H1 (cell line): ENCODE measurements around the gene ASGR2. TPM values are rescaled to one million over a fixed set of nuclear protein-coding genes. Genes with fewer than 3 reads are reported as not detected.

Source experiments
- CTCF ChIA-PET: fragments of 300-600 bp; sonication (Branson Sonifier 250); formaldehyde crosslinking; loops from one replicate; lab custom pipeline; 2021; ENCODE audit not compliant: partially characterized antibody; lab: Charles Lee
- POLR2A ChIA-PET: fragments of 300-600 bp; sonication (Branson Sonifier 250); formaldehyde crosslinking; loops from one replicate; lab custom pipeline; 2021; ENCODE audit warnings: inconsistent platforms; ENCODE audit not compliant: partially characterized antibody; lab: Charles Lee
- DNase-seq, 2 experiments: peaks; one replicate each; pipeline versions ENCODE4 v3.0.0 to v3.0.0-alpha.2; 2010 to 2022; ENCODE audit warnings: low spot score in 2 of 2, low read depth in 1 of 2, mixed read lengths in 1 of 2
- FAIRE-seq: peaks from 2 replicates; lab custom pipeline; 2011; peaks lifted over from hg19 to GRCh38; lab: Jason Lieb, UNC
- H2AFZ ChIP-seq: 2 replicates; pipeline ENCODE4 v1.8.1; 2012; ENCODE audit warnings: low read length, inconsistent platforms
- H2AK5ac ChIP-seq: 2 replicates; pipeline ENCODE4 v1.6.1; 2013; ENCODE audit warnings: low read depth, low read length
- H2BK120ac ChIP-seq: replicated peaks from 2 replicates; pipeline ENCODE3; 2013; ENCODE audit warnings: low read depth, low read length, inconsistent platforms
- H2BK12ac ChIP-seq: 2 replicates; pipeline ENCODE4 v1.6.1; 2013; ENCODE audit warnings: low read depth, low read length
- H2BK15ac ChIP-seq: 2 replicates; pipeline ENCODE4 v1.6.1; 2013; ENCODE audit warnings: low read length
- H2BK20ac ChIP-seq: 2 replicates; pipeline ENCODE4 v1.6.1; 2013; ENCODE audit warnings: low read length
- H2BK5ac ChIP-seq: 2 replicates; pipeline ENCODE4 v1.6.1; 2013; ENCODE audit warnings: low read depth, low read length
- H3K14ac ChIP-seq: 2 replicates; pipeline ENCODE4 v1.6.1; 2013; ENCODE audit warnings: inconsistent platforms; ENCODE audit not compliant: insufficient read length
- H3K18ac ChIP-seq: 2 replicates; pipeline ENCODE4 v1.6.1; 2013; ENCODE audit warnings: low read length; ENCODE audit errors: extremely low read depth
- H3K23ac ChIP-seq: 2 replicates; pipeline ENCODE4 v1.6.1; 2013; ENCODE audit warnings: inconsistent platforms; ENCODE audit not compliant: insufficient read length
- H3K23me2 ChIP-seq: 2 replicates; pipeline ENCODE4 v1.6.1; 2013; ENCODE audit warnings: low read depth, low read length
- H3K27ac ChIP-seq: 2 replicates; pipeline ENCODE4 v1.6.1; 2011; ENCODE audit warnings: low read depth, low read length, inconsistent platforms
- H3K27me3 ChIP-seq, 4 experiments: replicated peaks in 1 of 4; 1 replicate in 1 of 4; 2 replicates in 3 of 4; pipeline versions ENCODE4 v1.6.1 to v1.8.1; 2011 to 2013; ENCODE audit warnings: low read length in 3 of 4, mild to moderate bottlenecking in 3 of 4, inconsistent platforms in 2 of 4, mixed read lengths in 2 of 4, moderate library complexity in 1 of 4; ENCODE audit not compliant: control insufficient read depth in 3 of 4, insufficient read depth in 3 of 4; ENCODE audit errors: extremely low read depth in 1 of 4
- H3K36me3 ChIP-seq, 4 experiments: 2 replicates each; pipeline versions ENCODE4 v1.6.1 to v1.8.1; 2011 to 2013; ENCODE audit warnings: mild to moderate bottlenecking in 4 of 4, low read length in 3 of 4, moderate library complexity in 2 of 4, control low read depth in 1 of 4, inconsistent platforms in 1 of 4; ENCODE audit not compliant: insufficient read depth in 4 of 4, control insufficient read depth in 2 of 4
- H3K4ac ChIP-seq: replicated peaks from 2 replicates; pipeline ENCODE3; 2013; ENCODE audit warnings: low read length, low read depth, mixed read lengths, inconsistent platforms; ENCODE audit not compliant: insufficient read length
- H3K4me1 ChIP-seq, 4 experiments: replicated peaks in 1 of 4; 1 replicate in 1 of 4; 2 replicates in 3 of 4; pipeline versions ENCODE4 v1.6.1 to v1.8.1; 2011 to 2013; ENCODE audit warnings: low read length in 3 of 4, inconsistent platforms in 2 of 4, mixed read lengths in 1 of 4; ENCODE audit not compliant: insufficient read depth in 4 of 4, control insufficient read depth in 3 of 4
- H3K4me2 ChIP-seq, 2 experiments: 2 replicates each; pipeline versions ENCODE4 v1.6.1 to v1.8.1; 2011 to 2013; ENCODE audit warnings: low read depth in 2 of 2, low read length in 2 of 2, control low read depth in 1 of 2, inconsistent platforms in 1 of 2, mild to moderate bottlenecking in 1 of 2; ENCODE audit not compliant: insufficient read depth in 1 of 2
- H3K4me3 ChIP-seq, 4 experiments: fragments of 200-600, 300-600 bp in 1 of 4; sonication (generic), shearing (Covaris generic), sonication (Bioruptor Twin) in 1 of 4; 2 replicates each; pipeline versions ENCODE4 v1.5.1 to v1.8.1; 2011 to 2016; ENCODE audit warnings: low read length in 4 of 4, low read depth in 3 of 4, control low read depth in 2 of 4, inconsistent platforms in 2 of 4, mild to moderate bottlenecking in 2 of 4, mixed read lengths in 1 of 4, moderate library complexity in 1 of 4; ENCODE audit not compliant: insufficient read depth in 2 of 4; ENCODE audit errors: extremely low read depth in 1 of 4
- H3K56ac ChIP-seq: replicated peaks from 2 replicates; pipeline ENCODE3; 2013; ENCODE audit warnings: low read depth, mild to moderate bottlenecking, mixed read lengths, low read length, inconsistent platforms; ENCODE audit not compliant: insufficient read length
- H3K79me1 ChIP-seq: 2 replicates; pipeline ENCODE4 v1.6.1; 2013; ENCODE audit warnings: low read depth, low read length, control low read depth
- H3K79me2 ChIP-seq, 2 experiments: 2 replicates each; pipeline versions ENCODE4 v1.6.1 to v1.8.1; 2012 to 2013; ENCODE audit warnings: low read length in 2 of 2, mild to moderate bottlenecking in 2 of 2, inconsistent platforms in 1 of 2; ENCODE audit not compliant: insufficient read depth in 2 of 2, control insufficient read depth in 1 of 2
- H3K9ac ChIP-seq, 4 experiments: replicated peaks in 1 of 4; 1 replicate in 1 of 4; 2 replicates in 3 of 4; pipeline versions ENCODE4 v1.6.1 to v1.8.1; 2011 to 2013; ENCODE audit warnings: low read depth in 3 of 4, low read length in 3 of 4, control low read depth in 2 of 4, mild to moderate bottlenecking in 2 of 4, moderate library complexity in 2 of 4, inconsistent platforms in 1 of 4; ENCODE audit errors: extremely low read depth in 1 of 4
- H3K9me3 ChIP-seq, 2 experiments: 2 replicates each; pipeline versions ENCODE4 v1.6.1 to v1.8.1; 2012 to 2013; ENCODE audit warnings: mild to moderate bottlenecking in 2 of 2, moderate library complexity in 2 of 2, control low read depth in 1 of 2, inconsistent platforms in 1 of 2, low read depth in 1 of 2, low read length in 1 of 2, mixed read lengths in 1 of 2; ENCODE audit not compliant: insufficient read depth in 2 of 2
- H4K20me1 ChIP-seq, 2 experiments: replicated peaks in 1 of 2; 2 replicates each; pipeline versions ENCODE3 to v1.8.1; 2011 to 2013; ENCODE audit warnings: inconsistent platforms in 2 of 2, low read length in 2 of 2, mild to moderate bottlenecking in 1 of 2; ENCODE audit not compliant: insufficient read depth in 2 of 2, control insufficient read depth in 1 of 2
- H4K5ac ChIP-seq: 2 replicates; pipeline ENCODE4 v1.6.1; 2013; ENCODE audit warnings: low read length, low read depth, mixed read lengths, inconsistent platforms; ENCODE audit not compliant: insufficient read length
- H4K8ac ChIP-seq: 2 replicates; pipeline ENCODE4 v1.8.0; 2013; ENCODE audit warnings: mild to moderate bottlenecking, moderate library complexity, low read length, inconsistent platforms; ENCODE audit not compliant: insufficient read depth; ENCODE audit errors: extremely low read depth
- H4K91ac ChIP-seq: replicated peaks from 2 replicates; pipeline ENCODE3; 2013; ENCODE audit warnings: low read length, mixed read lengths, inconsistent platforms; ENCODE audit not compliant: insufficient read length
- ASH2L ChIP-seq: fragments of 200-600, 300-600 bp; sonication (generic); IDR thresholded peaks from one replicate; pipeline ENCODE4 v1.7.1; 2017; ENCODE audit warnings: low read length
- BACH1 ChIP-seq: IDR thresholded peaks from 2 replicates; pipeline ENCODE4 v1.6.1; 2012; ENCODE audit warnings: low read length, improper control_type of control experiment
- BRCA1 ChIP-seq: IDR thresholded peaks from 2 replicates; pipeline ENCODE4 v1.6.1; 2012; ENCODE audit warnings: low read depth, low read length, improper control_type of control experiment
- CBX5 ChIP-seq: fragments of 300-800, 300-1000 bp; sonication (generic); IDR thresholded peaks from 2 replicates; pipeline ENCODE4 v1.7.1; 2016; ENCODE audit warnings: antibody characterized with exemption, low read length, low read depth
- CBX8 ChIP-seq: fragments of 300-800, 300-1000 bp; sonication (generic); IDR thresholded peaks from 2 replicates; pipeline ENCODE4 v1.7.1; 2016; ENCODE audit warnings: low read depth, low read length, borderline replicate concordance
- CHD2 ChIP-seq: IDR thresholded peaks from 2 replicates; pipeline ENCODE4 v1.6.1; 2012; ENCODE audit warnings: low read length, improper control_type of control experiment
- EP300 ChIP-seq, 2 experiments: IDR thresholded peaks; 1 replicate in 1 of 2; 2 replicates in 1 of 2; pipeline ENCODE4 v1.6.1; 2011 to 2012; ENCODE audit warnings: low read depth in 2 of 2, low read length in 2 of 2, mild to moderate bottlenecking in 2 of 2, borderline replicate concordance in 1 of 2, inconsistent platforms in 1 of 2, moderate library complexity in 1 of 2
- GABPA ChIP-seq: IDR thresholded peaks from 2 replicates; pipeline ENCODE4 v1.6.1; 2011; ENCODE audit warnings: mild to moderate bottlenecking, low read length, moderate library complexity, borderline replicate concordance; ENCODE audit not compliant: insufficient read depth
- KDM1A ChIP-seq: fragments of 200-600, 300-600 bp; sonication (generic); IDR thresholded peaks from 2 replicates; pipeline ENCODE4 v1.7.1; 2016; ENCODE audit warnings: mild to moderate bottlenecking, low read length, borderline replicate concordance
- SIRT6 ChIP-seq: IDR thresholded peaks from one replicate; pipeline ENCODE4 v1.7.1; 2012; ENCODE audit warnings: low read length, inconsistent platforms
- TAF1 ChIP-seq: IDR thresholded peaks from 2 replicates; pipeline ENCODE4 v1.6.1; 2011; ENCODE audit warnings: mild to moderate bottlenecking, low read depth, low read length
- WGBS, 2 experiments: shearing (Covaris generic) in 1 of 2; methylation state at CpG; one replicate each; pipeline versions ENCODE4 v1.1.6 to v1.1.7; 2013 to 2015; ENCODE audit warnings: low lambda C conversion rate in 2 of 2, mixed read lengths in 2 of 2, inconsistent platforms in 1 of 2, low coverage in 1 of 2, missing lambda C conversion rate in 1 of 2; ENCODE audit not compliant: insufficient replicate concordance in 2 of 2, insufficient coverage in 1 of 2, insufficient read length in 1 of 2; ENCODE audit errors: extremely low coverage in 1 of 2, missing lambda C conversion rate in 1 of 2; 5-methylcytosine and 5-hydroxymethylcytosine counted together
- polyA plus RNA-seq, 7 experiments: library from polyadenylated mRNA; depleted of rRNA in 3 of 7; stranded (reverse) in 5 of 7; unstranded in 2 of 7; fragments of >200 nt in 5 of 7; fragments of 200-250 nt in 2 of 7; gene quantifications; 1 replicate in 5 of 7; 2 replicates in 1 of 7; 4 replicates in 1 of 7; pipeline versions ENCODE4 v1.2.1 to v1.2.3, GENCODE V29; 2011 to 2013; ENCODE audit warnings: missing spikeins in 2 of 7, mixed read lengths in 2 of 7
- total RNA-seq: library from RNA; stranded (reverse); fragmentation: NEBNext Ultra II Directional; extraction: Animal tissue kit (Norgen Biotek cat#: 25700); gene quantifications from 2 replicates; pipeline ENCODE4 v1.2.1, GENCODE V29; 2021

ASGR2 gene
- total and polyA plus RNA-seq, 2 of the 8 experiments (the other 6 are each of a cell fraction or from before 2014, with no cell fraction given) = 0.91 TPM; not detected in 1

DNA sequence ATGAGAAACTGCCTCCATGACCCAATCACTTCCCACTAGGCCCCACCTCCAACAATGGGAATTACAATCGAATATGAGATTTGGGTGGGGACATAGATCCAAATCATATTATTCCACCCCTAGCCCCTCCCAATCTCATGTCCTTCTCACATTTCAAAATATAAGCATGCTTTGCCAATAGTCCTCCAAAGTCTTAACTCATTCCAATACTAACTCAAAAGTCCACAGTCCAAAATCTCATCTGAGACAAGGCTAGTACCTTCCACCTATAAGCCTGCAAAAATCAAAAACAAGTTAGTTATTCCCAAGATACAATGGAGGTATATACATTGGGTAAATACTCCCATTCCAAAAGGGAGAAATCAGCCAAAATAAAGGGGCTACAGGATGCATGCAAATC, 47.4 kb downstream of the ASGR2 start:
- Histone ChIP-seq H3K27me3 (no peaks in the 10 kb centered on the region), H3K4me1 (no peaks in the 10 kb centered on the region), H2BK20ac (no peak overlapping the region), H3K79me2 (no peaks in the 10 kb centered on the region), H4K20me1 (no peaks in the 10 kb centered on the region), H2AK5ac (no peak overlapping the region), H3K36me3 (no peaks in the 10 kb centered on the region), H3K4ac (no peak overlapping the region), H3K23me2 (no peaks in the 10 kb centered on the region), H4K8ac (no peak overlapping the region), H2BK12ac (no peak overlapping the region), H2BK15ac (no peak overlapping the region), H3K23ac (no peak overlapping the region), H2AFZ (no peak overlapping the region), H3K14ac (no peak overlapping the region), H3K4me3 (no peak overlapping the region), H3K56ac (no peak overlapping the region), H3K27ac (no peak overlapping the region), H3K9me3 (peaks cover 16 to 21% of the 10 kb centered on the region in 2 experiments), H3K4me2 (no peak overlapping the region), H3K79me1 (no peaks in the 10 kb centered on the region), H4K5ac (no peak overlapping the region), H4K91ac (no peak overlapping the region), H3K9ac (no peak overlapping the region), H2BK5ac (no peak overlapping the region), H3K18ac (no peak overlapping the region), H2BK120ac (no peak overlapping the region)
- 75% methylated on average over 1 of the region's 1 CpG; no CpG with 5 or more reads in 1 of the 2 experiments for WGBS, 2 experiments
- ChIA-PET CTCF (interaction anchor here (1.4 to 1.6 kb wide), 2 partner anchors 15 to 70 kb away, joined by 4 to 6 read pairs; no protein-coding TSS in a partner anchor), POLR2A (no interaction called here)
- DNase-seq (no peak), FAIRE-seq (no peak)
- TF ChIP-seq TAF1 (no peak), GABPA (no peak), CHD2 (no peak), BRCA1 (no peak), BACH1 (no peak), SIRT6 (no peak), EP300 (IDR thresholded peaks at IDR 0.05; ENCODE audit: borderline replicate concordance in 1 of 2, low read depth in 2 of 2, low read length in 2 of 2) (no peak), CBX5 (no peak), CBX8 (no peak), ASH2L (no peak), KDM1A (no peak)
